Karpas-422 (cell line): ENCODE results near the gene NKPD1. TPM values are rescaled to one million over a fixed set of nuclear protein-coding genes. Genes with fewer than 3 reads are reported as not detected.

Experiments
- DNase-seq: peaks from one replicate; pipeline ENCODE4 v3.0.0-alpha.2; 2015
- H2AFZ ChIP-seq: fragments of 200-600 bp; sonication (generic); 2 replicates; pipeline ENCODE4 v1.6.1; 2014; ENCODE audit warnings: antibody characterized with exemption, low read length, mixed read lengths
- H3K27ac ChIP-seq: fragments of 200-600 bp; sonication (generic); 2 replicates; pipeline ENCODE4 v1.5.1; 2014; ENCODE audit warnings: mild to moderate bottlenecking, low read length, moderate library complexity
- H3K27me3 ChIP-seq: fragments of 200-600 bp; sonication (generic); 2 replicates; pipeline ENCODE4 v1.6.1; 2014; ENCODE audit warnings: low read length, mixed read lengths
- H3K36me3 ChIP-seq: fragments of 200-600 bp; sonication (generic); 2 replicates; pipeline ENCODE4 v1.6.1; 2014; ENCODE audit warnings: low read length, mixed read lengths; ENCODE audit not compliant: insufficient read depth
- H3K4me1 ChIP-seq: fragments of 200-600 bp; sonication (generic); 2 replicates; pipeline ENCODE4 v1.6.1; 2014; ENCODE audit warnings: mild to moderate bottlenecking, low read length, mixed read lengths
- H3K4me2 ChIP-seq: fragments of 200-600 bp; sonication (generic); 2 replicates; pipeline ENCODE4 v1.6.1; 2014; ENCODE audit warnings: low read length, low read depth, mild to moderate bottlenecking; ENCODE audit not compliant: poor library complexity, severe bottlenecking
- H3K4me3 ChIP-seq: fragments of 200-600 bp; sonication (generic); 2 replicates; pipeline ENCODE4 v1.5.1; 2014; ENCODE audit warnings: mild to moderate bottlenecking, antibody characterized with exemption, low read length, mixed read lengths
- H3K79me2 ChIP-seq: fragments of 200-600 bp; sonication (generic); 2 replicates; pipeline ENCODE4 v1.6.1; 2014; ENCODE audit warnings: mild to moderate bottlenecking, low read length, mixed read lengths
- H3K9ac ChIP-seq: fragments of 200-600 bp; sonication (generic); 2 replicates; pipeline ENCODE4 v1.6.0; 2014; ENCODE audit warnings: low read length
- H3K9me2 ChIP-seq: fragments of 200-600 bp; sonication (generic), shearing (Covaris generic); replicated peaks from 2 replicates; pipeline ENCODE4 v1.6.0; 2014; ENCODE audit warnings: mild to moderate bottlenecking, low read length, moderate library complexity; ENCODE audit not compliant: insufficient read depth
- H3K9me3 ChIP-seq: fragments of 300-700, 200-600 bp; sonication (generic); 2 replicates; pipeline ENCODE4 v1.6.1; 2014; ENCODE audit warnings: low read length, mixed read lengths
- H4K20me1 ChIP-seq: fragments of 200-600 bp; sonication (generic); 2 replicates; pipeline ENCODE4 v1.6.1; 2014; ENCODE audit warnings: mild to moderate bottlenecking, antibody characterized with exemption, low read length, low read depth; ENCODE audit not compliant: insufficient read depth
- total RNA-seq: library from RNA; depleted of rRNA; stranded (reverse); fragments of >200 nt; shearing (Covaris generic); gene quantifications from 2 replicates; pipeline ENCODE4 v1.2.3, GENCODE V29; 2014; ENCODE audit warnings: low replicate concordance

NKPD1 gene
- total RNA-seq, 1 experiment from 2014 or later, result not detected

DNA sequence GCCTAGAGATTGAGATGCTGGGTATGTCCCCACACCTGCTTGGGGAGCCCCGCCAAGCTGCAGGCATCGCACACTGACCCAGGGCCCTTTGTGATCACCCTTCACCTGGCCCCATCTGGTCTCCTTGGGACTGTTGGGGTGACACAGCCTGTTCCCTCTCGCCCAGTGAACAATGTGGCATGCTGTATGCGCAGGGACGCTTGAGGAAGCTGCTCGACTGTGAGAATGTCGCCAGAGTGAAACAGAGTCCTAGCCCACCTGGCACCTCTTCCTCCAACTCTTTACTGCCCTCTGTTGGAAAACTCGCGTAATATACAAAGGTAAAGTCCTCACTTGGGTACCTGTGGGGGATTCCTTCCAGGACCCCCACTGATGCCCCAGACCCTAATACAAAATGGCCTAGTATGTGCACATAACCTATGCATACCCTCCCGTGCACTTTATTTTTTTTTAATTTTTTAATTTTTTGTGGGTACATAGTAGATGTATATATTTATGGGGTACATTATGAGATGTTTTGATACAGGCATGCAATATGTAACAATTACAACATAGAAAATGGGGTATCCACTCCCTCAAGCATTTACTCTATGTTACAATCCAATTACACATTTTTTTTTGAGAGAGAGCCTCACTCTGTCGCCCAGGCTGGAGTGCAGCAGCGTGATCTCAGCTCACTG lies 26.8 kb upstream of the NKPD1 start:
- Histone ChIP-seq H2AFZ (no peak overlapping the region), H3K4me3 (no peak overlapping the region), H3K9me2 (no peaks in the 10 kb centered on the region), H3K27me3 (no peaks in the 10 kb centered on the region), H3K9ac (no peak overlapping the region), H4K20me1 (no peaks in the 10 kb centered on the region), H3K9me3 (no peaks in the 10 kb centered on the region), H3K4me2 (no peak overlapping the region), H3K36me3 (no peaks in the 10 kb centered on the region), H3K79me2 (no peaks in the 10 kb centered on the region), H3K4me1 (no peaks in the 10 kb centered on the region), H3K27ac (no peak overlapping the region)
- peak; percentile 85 for DNase-seq

DNA sequence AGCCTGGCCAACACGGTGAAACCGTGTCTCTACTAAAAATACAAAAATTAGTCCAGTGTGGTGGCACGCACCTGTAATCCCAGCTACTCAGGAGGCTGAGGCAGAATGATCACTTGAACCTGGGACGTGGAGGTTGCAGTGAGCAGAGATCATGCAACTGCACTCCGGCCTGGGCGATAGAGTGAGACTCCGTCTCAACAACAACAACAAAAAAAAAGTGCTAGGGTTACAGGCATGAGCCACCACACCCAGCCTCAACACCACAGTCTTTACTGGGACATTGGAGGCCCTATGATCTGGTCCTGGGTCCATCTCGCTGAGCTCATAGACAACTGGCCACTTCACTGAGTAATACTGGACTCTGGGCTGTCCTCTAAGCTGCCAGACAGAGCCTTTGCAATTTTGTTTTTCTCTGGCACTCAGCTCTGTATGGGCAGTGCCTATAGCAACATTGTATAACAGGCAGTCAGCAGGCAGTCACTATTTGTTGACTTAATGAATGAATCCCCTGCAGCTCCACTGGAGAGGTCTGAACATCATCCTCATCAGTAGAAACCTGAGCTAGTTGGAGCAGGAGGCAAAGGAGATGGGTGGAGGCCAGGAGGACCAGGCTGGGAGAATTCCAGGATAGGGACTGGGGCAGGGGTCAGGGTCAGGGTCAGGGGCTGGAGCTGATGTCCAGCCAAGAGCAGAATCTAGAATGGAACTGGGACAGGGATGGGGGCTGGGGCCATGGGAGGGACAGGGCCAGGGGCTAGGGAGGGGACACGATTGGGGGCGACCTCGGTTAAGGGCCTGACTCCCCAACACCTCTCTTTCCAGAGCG lies 25.9 kb upstream of the NKPD1 start:
- no peak for DNase-seq
- Histone ChIP-seq H3K4me2 (no peak overlapping the region), H3K27me3 (no peaks in the 10 kb centered on the region), H4K20me1 (0 out of 2 replicates have a peak, but pooled peaks cover under 1% of the 10 kb centered on the region), H3K4me3 (no peak overlapping the region), H3K4me1 (no peaks in the 10 kb centered on the region), H3K36me3 (no peaks in the 10 kb centered on the region), H3K79me2 (no peaks in the 10 kb centered on the region), H3K27ac (no peak overlapping the region), H3K9ac (no peak overlapping the region), H3K9me3 (no peaks in the 10 kb centered on the region), H2AFZ (no peak overlapping the region), H3K9me2 (no peaks in the 10 kb centered on the region)

- no peak overlapping the region for H3K9ac ChIP-seq
- no peak for DNase-seq
These were observed 23.3 kb upstream of the NKPD1 start for GRCh38 chr19:45184115-45184514.

DNA sequence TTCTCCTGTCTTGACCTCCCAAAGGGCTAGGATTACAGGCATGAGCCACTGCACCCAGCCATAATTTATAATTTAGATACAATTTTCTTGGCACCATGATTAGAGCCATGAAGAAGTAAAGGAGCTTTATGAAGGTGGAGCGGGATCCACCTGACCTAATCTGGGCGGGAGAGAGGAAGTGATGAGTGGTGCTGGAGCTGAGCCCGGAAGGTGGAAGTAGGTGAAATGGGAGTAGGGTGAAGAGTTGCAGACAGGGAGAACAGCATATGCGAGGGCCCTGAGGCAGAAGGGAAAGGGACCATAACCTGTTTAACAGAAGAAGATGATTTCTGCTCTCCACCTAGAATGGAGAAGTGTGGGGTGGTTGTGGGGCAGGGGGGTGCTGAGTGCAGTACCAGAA lies 22.0 kb upstream of the NKPD1 start:
- H3K9me3 ChIP-seq, result no peaks in the 10 kb centered on the region
- peaks cover 9% of the 10 kb centered on the region; the same call in 1 of the 2 replicates for H4K20me1 ChIP-seq
- H3K36me3 ChIP-seq, result no peaks in the 10 kb centered on the region
- H3K4me2 ChIP-seq, result no peak overlapping the region
- no peak overlapping the region for H3K27ac ChIP-seq
- H3K27me3 ChIP-seq, result no peaks in the 10 kb centered on the region
- no peak overlapping the region for H3K4me3 ChIP-seq
- H3K4me1 ChIP-seq, result peaks cover 13% of the 10 kb centered on the region
- no peak for DNase-seq
- no peak overlapping the region for H2AFZ ChIP-seq
- no peak overlapping the region for H3K9ac ChIP-seq
- peaks cover 10% of the 10 kb centered on the region; the same call in 1 of the 2 replicates for H3K79me2 ChIP-seq
- no peaks in the 10 kb centered on the region for H3K9me2 ChIP-seq

More at GRCh38 chr19:45184115-45184514, 23.3 kb upstream of the NKPD1 start:
- H3K4me3 ChIP-seq, result no peak overlapping the region
- H2AFZ ChIP-seq, result no peak overlapping the region
- peaks cover 9% of the 10 kb centered on the region; the same call in 1 of the 2 replicates for H4K20me1 ChIP-seq
- no peak overlapping the region for H3K27ac ChIP-seq
- no peaks in the 10 kb centered on the region for H3K9me2 ChIP-seq
- peaks cover 13% of the 10 kb centered on the region for H3K4me1 ChIP-seq
- no peak overlapping the region for H3K4me2 ChIP-seq
- no peaks in the 10 kb centered on the region for H3K9me3 ChIP-seq
- H3K79me2 ChIP-seq, result peaks cover 9% of the 10 kb centered on the region; the same call in 1 of the 2 replicates
- no peaks in the 10 kb centered on the region for H3K27me3 ChIP-seq
- H3K36me3 ChIP-seq, result no peaks in the 10 kb centered on the region

DNA sequence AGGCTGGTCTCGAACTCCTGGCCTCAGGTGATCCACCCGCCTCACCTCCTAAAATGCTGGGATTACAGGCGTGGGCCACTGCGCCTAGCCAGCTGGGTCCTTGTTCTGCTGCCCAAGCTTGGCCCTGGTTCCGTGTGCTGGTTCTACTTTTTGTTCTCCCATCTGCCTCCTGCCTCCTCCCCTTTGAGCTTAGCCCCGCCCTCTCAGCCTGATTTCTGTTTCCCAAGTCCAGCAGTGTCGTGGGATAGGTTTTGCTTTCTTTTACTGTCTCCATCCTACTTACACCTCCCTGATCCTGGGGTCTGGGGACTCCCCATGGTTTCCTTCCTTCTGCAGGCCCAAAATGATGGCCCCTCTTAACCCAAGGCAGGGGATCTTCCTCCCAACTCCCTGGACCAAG lies 20.2 kb upstream of the NKPD1 start:
- H2AFZ ChIP-seq, result no peak overlapping the region
- H3K4me3 ChIP-seq, result no peak overlapping the region
- H3K36me3 ChIP-seq, result no peaks in the 10 kb centered on the region
- H3K9me2 ChIP-seq, result no peaks in the 10 kb centered on the region
- H3K4me2 ChIP-seq, result no peak overlapping the region
- no peak overlapping the region for H3K27ac ChIP-seq
- no peak for DNase-seq
- no peak overlapping the region for H3K9ac ChIP-seq
- peaks cover 9% of the 10 kb centered on the region; the same call in 1 of the 2 replicates for H4K20me1 ChIP-seq
- H3K4me1 ChIP-seq, result peaks cover 21% of the 10 kb centered on the region
- no peaks in the 10 kb centered on the region for H3K27me3 ChIP-seq
- no peaks in the 10 kb centered on the region for H3K9me3 ChIP-seq
- peaks cover 19% of the 10 kb centered on the region for H3K79me2 ChIP-seq

DNA sequence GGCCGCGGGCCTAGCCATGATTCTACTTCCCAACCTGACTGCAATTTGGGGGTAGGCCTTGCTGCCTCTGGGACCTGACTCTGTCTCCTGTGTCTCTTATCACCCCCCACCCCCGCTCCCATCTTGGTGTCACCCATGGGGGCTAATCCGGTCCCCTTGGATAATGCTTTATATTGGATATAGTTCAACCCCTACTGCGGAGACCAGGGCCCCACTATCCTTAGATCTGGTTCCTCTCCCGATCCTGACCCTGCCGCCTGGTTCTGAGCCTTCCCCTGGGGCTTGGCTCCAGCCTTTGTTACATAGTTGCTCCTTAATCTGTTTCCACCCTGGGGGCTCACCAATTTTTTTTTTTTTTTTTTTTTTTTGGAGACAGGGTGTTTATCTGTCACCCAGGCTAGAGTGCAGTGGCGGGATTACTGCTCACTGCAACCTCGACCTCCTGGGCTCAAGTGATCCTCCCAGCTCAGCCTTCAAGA lies 19.1 kb upstream of the NKPD1 start:
- peaks cover 19% of the 10 kb centered on the region for H3K79me2 ChIP-seq
- no peaks in the 10 kb centered on the region for H3K9me3 ChIP-seq
- H2AFZ ChIP-seq, result no peak overlapping the region
- no peak overlapping the region for H3K27ac ChIP-seq
- peaks cover 9% of the 10 kb centered on the region; the same call in 1 of the 2 replicates for H4K20me1 ChIP-seq
- DNase-seq, result no peak
- H3K4me1 ChIP-seq, result peaks cover 21% of the 10 kb centered on the region
- H3K4me2 ChIP-seq, result peak overlapping the region; percentile 92
- no peaks in the 10 kb centered on the region for H3K9me2 ChIP-seq
- H3K27me3 ChIP-seq, result no peaks in the 10 kb centered on the region
- H3K4me3 ChIP-seq, result peak overlapping the region; percentile 95
- H3K9ac ChIP-seq, result peak overlapping the region; percentile 82
- no peaks in the 10 kb centered on the region for H3K36me3 ChIP-seq

- no peaks in the 10 kb centered on the region for H3K36me3 ChIP-seq
- no peaks in the 10 kb centered on the region for H3K27me3 ChIP-seq
- peak overlapping the region; percentile 82 for H3K9ac ChIP-seq
- peak; percentile 67 for DNase-seq
- H3K4me2 ChIP-seq, result peak overlapping the region; percentile 92
- peaks cover 21% of the 10 kb centered on the region for H3K4me1 ChIP-seq
- H2AFZ ChIP-seq, result peak overlapping the region; percentile 79
- peaks cover 19% of the 10 kb centered on the region for H3K79me2 ChIP-seq
- H3K27ac ChIP-seq, result peak overlapping the region; percentile 59
- no peaks in the 10 kb centered on the region for H3K9me2 ChIP-seq
- H3K9me3 ChIP-seq, result no peaks in the 10 kb centered on the region
- H4K20me1 ChIP-seq, result peaks cover 9% of the 10 kb centered on the region; the same call in 1 of the 2 replicates
- H3K4me3 ChIP-seq, result peak overlapping the region; percentile 95
These were observed 18.5 kb upstream of the NKPD1 start for GRCh38 chr19:45179072-45179891.
